ENCODE data around the gene OTOF.

GRCh38 chr2:26509141-26509540 is 31.2 kb upstream of the OTOF start:
- no peak for TF ChIP-seq CTCF (conservative IDR thresholded peaks at IDR 0.05; ENCODE audit: low read depth in 2 of 2)
- no peak for TF ChIP-seq EZH2 (IDR thresholded peaks at IDR 0.05; ENCODE audit: low read depth, unreplicated experiment)
- TF ChIP-seq, protein P1, sequence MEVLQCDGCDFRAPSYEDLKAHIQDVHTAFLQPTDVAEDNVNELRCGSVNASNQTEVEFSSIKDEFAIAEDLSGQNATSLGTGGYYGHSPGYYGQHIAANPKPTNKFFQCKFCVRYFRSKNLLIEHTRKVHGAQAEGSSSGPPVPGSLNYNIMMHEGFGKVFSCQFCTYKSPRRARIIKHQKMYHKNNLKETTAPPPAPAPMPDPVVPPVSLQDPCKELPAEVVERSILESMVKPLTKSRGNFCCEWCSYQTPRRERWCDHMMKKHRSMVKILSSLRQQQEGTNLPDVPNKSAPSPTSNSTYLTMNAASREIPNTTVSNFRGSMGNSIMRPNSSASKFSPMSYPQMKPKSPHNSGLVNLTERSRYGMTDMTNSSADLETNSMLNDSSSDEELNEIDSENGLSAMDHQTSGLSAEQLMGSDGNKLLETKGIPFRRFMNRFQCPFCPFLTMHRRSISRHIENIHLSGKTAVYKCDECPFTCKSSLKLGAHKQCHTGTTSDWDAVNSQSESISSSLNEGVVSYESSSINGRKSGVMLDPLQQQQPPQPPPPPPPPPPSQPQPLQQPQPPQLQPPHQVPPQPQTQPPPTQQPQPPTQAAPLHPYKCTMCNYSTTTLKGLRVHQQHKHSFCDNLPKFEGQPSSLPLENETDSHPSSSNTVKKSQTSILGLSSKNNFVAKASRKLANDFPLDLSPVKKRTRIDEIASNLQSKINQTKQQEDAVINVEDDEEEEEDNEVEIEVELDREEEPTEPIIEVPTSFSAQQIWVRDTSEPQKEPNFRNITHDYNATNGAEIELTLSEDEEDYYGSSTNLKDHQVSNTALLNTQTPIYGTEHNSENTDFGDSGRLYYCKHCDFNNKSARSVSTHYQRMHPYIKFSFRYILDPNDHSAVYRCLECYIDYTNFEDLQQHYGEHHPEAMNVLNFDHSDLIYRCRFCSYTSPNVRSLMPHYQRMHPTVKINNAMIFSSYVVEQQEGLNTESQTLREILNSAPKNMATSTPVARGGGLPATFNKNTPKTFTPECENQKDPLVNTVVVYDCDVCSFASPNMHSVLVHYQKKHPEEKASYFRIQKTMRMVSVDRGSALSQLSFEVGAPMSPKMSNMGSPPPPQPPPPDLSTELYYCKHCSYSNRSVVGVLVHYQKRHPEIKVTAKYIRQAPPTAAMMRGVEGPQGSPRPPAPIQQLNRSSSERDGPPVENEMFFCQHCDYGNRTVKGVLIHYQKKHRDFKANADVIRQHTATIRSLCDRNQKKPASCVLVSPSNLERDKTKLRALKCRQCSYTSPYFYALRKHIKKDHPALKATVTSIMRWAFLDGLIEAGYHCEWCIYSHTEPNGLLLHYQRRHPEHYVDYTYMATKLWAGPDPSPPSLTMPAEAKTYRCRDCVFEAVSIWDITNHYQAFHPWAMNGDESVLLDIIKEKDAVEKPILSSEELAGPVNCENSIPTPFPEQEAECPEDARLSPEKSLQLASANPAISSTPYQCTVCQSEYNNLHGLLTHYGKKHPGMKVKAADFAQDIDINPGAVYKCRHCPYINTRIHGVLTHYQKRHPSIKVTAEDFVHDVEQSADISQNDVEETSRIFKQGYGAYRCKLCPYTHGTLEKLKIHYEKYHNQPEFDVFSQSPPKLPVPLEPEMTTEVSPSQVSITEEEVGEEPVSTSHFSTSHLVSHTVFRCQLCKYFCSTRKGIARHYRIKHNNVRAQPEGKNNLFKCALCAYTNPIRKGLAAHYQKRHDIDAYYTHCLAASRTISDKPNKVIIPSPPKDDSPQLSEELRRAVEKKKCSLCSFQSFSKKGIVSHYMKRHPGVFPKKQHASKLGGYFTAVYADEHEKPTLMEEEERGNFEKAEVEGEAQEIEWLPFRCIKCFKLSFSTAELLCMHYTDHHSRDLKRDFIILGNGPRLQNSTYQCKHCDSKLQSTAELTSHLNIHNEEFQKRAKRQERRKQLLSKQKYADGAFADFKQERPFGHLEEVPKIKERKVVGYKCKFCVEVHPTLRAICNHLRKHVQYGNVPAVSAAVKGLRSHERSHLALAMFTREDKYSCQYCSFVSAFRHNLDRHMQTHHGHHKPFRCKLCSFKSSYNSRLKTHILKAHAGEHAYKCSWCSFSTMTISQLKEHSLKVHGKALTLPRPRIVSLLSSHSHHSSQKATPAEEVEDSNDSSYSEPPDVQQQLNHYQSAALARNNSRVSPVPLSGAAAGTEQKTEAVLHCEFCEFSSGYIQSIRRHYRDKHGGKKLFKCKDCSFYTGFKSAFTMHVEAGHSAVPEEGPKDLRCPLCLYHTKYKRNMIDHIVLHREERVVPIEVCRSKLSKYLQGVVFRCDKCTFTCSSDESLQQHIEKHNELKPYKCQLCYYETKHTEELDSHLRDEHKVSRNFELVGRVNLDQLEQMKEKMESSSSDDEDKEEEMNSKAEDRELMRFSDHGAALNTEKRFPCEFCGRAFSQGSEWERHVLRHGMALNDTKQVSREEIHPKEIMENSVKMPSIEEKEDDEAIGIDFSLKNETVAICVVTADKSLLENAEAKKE (CRISPR knock-in tag; IDR thresholded peaks at IDR 0.05) = no peak
- TF ChIP-seq POLR2AphosphoS5 (IDR thresholded peaks at IDR 0.05; ENCODE audit: low read depth) = no peak
- no peak for TF ChIP-seq EZH2phosphoT487 (IDR thresholded peaks at IDR 0.05; ENCODE audit: unreplicated experiment)
- TF ChIP-seq JUNB (IDR thresholded peaks at IDR 0.05; ENCODE audit: unreplicated experiment) = no peak
- TF ChIP-seq CREB1 (CRISPR knock-in tag; IDR thresholded peaks at IDR 0.05; ENCODE audit: low read depth) = no peak
- no peak for TF ChIP-seq REST (IDR thresholded peaks at IDR 0.05; ENCODE audit: unreplicated experiment)
- TF ChIP-seq ZNF114 (CRISPR knock-in tag; IDR thresholded peaks at IDR 0.05) = no peak
- no peak for TF ChIP-seq NANOG (IDR thresholded peaks at IDR 0.05; ENCODE audit: borderline replicate concordance)

Measured in GM23338 (cell line).